Measurements from ENCODE around the gene GULP1.
"Not testable (repeated sequence)": the region's sequence is repeated elsewhere in the genome, so short reads cannot be mapped to it uniquely, and the experiment has no call there.

GULP1 gene

GRCh38 chr2:188452084-188452483, 160.4 kb downstream of the GULP1 start:
- no peak for TF ChIP-seq CTCF (IDR thresholded peaks at IDR 0.05; ENCODE audit: control extremely low read depth, extremely low read depth, low read depth, missing control alignments)
- POLR2A ChIA-PET: no interaction called here
- DNase-seq (ENCODE audit: extremely low spot score): no peak
- CTCF ChIA-PET: no interaction called here

GRCh38 chr2:188456114-188456909, 164.6 kb downstream of the GULP1 start:
- CTCF ChIA-PET: interaction anchor here (0.9 to 1.4 kb wide), 4 partner anchors 10 to 875 kb away, joined by 3 to 4 read pairs (median 4); no protein-coding TSS in a partner anchor
- POLR2A ChIA-PET: no interaction called here
- TF ChIP-seq CTCF (IDR thresholded peaks at IDR 0.05; ENCODE audit: control extremely low read depth, extremely low read depth, low read depth, missing control alignments): peak; percentile 6
- DNase-seq (ENCODE audit: extremely low spot score): no peak

GRCh38 chr2:188459061-188459460, 167.4 kb downstream of the GULP1 start:
- ChIA-PET CTCF (no interaction called here), POLR2A (no interaction called here)
- no peak for DNase-seq (ENCODE audit: extremely low spot score)
- no peak for TF ChIP-seq CTCF (IDR thresholded peaks at IDR 0.05; ENCODE audit: control extremely low read depth, extremely low read depth, low read depth, missing control alignments)

- POLR2A ChIA-PET; DNase-seq (ENCODE audit: extremely low spot score): not testable (repeated sequence)
- CTCF ChIA-PET: interaction anchor here (1.2 to 1.7 kb wide), 2 partner anchors 10 to 14 kb away, joined by 3 to 4 read pairs; no protein-coding TSS in a partner anchor
These were observed 174.4 kb downstream of the GULP1 start for GRCh38 chr2:188466078-188466477.

- ChIA-PET CTCF (interaction anchor here (1.2 to 1.7 kb wide), 2 partner anchors 10 to 13 kb away, joined by 3 to 4 read pairs; no protein-coding TSS in a partner anchor), POLR2A (no interaction called here)
- TF ChIP-seq CTCF (IDR thresholded peaks at IDR 0.05; ENCODE audit: control extremely low read depth, extremely low read depth, low read depth, missing control alignments): no peak
- no peak for DNase-seq (ENCODE audit: extremely low spot score)
These were observed 175.1 kb downstream of the GULP1 start for GRCh38 chr2:188466761-188467160.

GRCh38 chr2:188471166-188471565, 179.5 kb downstream of the GULP1 start:
- ChIA-PET CTCF (no interaction called here), POLR2A (no interaction called here)
- TF ChIP-seq CTCF (IDR thresholded peaks at IDR 0.05; ENCODE audit: control extremely low read depth, extremely low read depth, low read depth, missing control alignments): no peak
- DNase-seq (ENCODE audit: extremely low spot score): no peak

GRCh38 chr2:188473306-188473705, 181.6 kb downstream of the GULP1 start:
- ChIA-PET POLR2A (no interaction called here), CTCF (interaction anchor here (0.9 kb wide), 1 partner anchor 9 kb away, joined by 3 read pairs; no protein-coding TSS in a partner anchor)
- no peak for TF ChIP-seq CTCF (IDR thresholded peaks at IDR 0.05; ENCODE audit: control extremely low read depth, extremely low read depth, low read depth, missing control alignments)
- no peak for DNase-seq (ENCODE audit: extremely low spot score)
